ENCODE measurements around the gene USP22. TPM values are rescaled to one million over a fixed set of nuclear protein-coding genes. Genes with fewer than 3 reads are reported as not detected.
A peak's percentile ranks its signal among the peaks of the same experiment; 100 is the strongest.

The USP22 gene
- total and polyA plus RNA-seq, 2 donors (not counting 1 experiment from before 2014, with no cell fraction given), result 235 TPM

DNA sequence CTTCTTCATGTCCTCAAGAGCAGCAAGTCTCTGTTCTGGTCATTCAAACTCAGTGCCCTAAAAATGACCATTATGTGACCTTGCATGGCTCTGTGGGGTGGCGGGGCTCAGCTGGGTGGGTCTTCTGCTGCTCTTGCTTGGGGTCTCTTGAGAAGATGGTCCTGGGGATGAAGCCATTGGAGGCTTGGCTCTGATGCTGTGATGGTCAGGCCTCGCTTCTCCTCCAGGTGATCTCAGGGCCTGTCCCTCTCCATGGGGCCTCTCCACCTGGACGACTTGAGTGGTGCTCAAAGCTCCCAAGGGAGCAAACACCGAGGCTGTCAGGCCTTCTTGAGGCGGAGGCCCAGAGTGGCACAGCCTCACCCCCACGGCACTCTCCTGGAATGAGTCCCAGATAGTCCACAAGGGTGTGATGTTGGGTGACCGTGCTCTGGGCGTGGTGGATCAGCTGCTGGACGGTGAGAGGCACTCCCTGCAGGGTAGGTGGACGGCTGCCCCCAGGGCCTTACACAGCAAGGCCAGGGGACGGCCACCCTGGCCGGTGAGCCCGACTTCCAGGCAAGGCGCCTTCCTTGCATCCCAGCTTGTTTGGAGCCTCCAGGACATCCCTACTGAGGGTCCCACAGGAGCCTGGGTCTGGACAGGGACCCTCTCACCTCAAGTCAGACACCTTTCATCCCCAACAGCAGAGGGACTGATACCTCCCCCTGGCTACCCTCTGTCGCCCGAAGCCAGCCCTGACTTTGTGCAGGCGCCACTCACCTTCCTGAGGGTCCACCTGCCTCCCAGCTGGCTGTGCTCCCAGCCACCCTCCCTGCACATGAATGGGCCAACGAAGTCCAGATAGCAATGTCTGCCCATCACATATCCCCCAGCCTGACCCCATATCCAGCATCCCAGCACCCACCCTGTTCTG, 48.7 kb downstream of the USP22 start:
- Histone ChIP-seq H3K27me3 (ENCODE audit: control insufficient read depth, insufficient read depth, low read length) (no peaks in the 10 kb centered on the region), H3K4me1 (ENCODE audit: control insufficient read depth, extremely low read depth, insufficient read depth, low read length) (peaks cover 4% of the 10 kb centered on the region), H4K20me1 (ENCODE audit: control insufficient read depth, extremely low read depth, insufficient read depth, low read length) (no peaks in the 10 kb centered on the region), H3K36me3 (ENCODE audit: control insufficient read depth, insufficient read depth, low read length) (peaks cover 2% of the 10 kb centered on the region), H3K4me2 (ENCODE audit: extremely low read depth, insufficient read depth, low read length) (no peak overlapping the region), H3K9ac (ENCODE audit: insufficient read depth, low read length) (no peak overlapping the region), H3K4me3 (replicated peaks in 1 of 4; ENCODE audit: control extremely low read depth in 1 of 4, insufficient read depth in 1 of 4, low read depth in 3 of 4, low read length in 4 of 4) (no peak overlapping the region), H2AFZ (ENCODE audit: low read length) (no peak overlapping the region), H3K79me2 (ENCODE audit: control insufficient read depth, insufficient read depth, low read length) (no peaks in the 10 kb centered on the region), H3K27ac (ENCODE audit: insufficient read depth, low read length) (no peak overlapping the region), H3K9me3 (ENCODE audit: control insufficient read depth, insufficient read depth, low read depth, low read length) (no peaks in the 10 kb centered on the region)
- no peak for DNase-seq (ENCODE audit: low read depth in 2 of 2)
- TF ChIP-seq, protein P1, sequence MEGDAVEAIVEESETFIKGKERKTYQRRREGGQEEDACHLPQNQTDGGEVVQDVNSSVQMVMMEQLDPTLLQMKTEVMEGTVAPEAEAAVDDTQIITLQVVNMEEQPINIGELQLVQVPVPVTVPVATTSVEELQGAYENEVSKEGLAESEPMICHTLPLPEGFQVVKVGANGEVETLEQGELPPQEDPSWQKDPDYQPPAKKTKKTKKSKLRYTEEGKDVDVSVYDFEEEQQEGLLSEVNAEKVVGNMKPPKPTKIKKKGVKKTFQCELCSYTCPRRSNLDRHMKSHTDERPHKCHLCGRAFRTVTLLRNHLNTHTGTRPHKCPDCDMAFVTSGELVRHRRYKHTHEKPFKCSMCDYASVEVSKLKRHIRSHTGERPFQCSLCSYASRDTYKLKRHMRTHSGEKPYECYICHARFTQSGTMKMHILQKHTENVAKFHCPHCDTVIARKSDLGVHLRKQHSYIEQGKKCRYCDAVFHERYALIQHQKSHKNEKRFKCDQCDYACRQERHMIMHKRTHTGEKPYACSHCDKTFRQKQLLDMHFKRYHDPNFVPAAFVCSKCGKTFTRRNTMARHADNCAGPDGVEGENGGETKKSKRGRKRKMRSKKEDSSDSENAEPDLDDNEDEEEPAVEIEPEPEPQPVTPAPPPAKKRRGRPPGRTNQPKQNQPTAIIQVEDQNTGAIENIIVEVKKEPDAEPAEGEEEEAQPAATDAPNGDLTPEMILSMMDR (conservative IDR thresholded peaks at IDR 0.05 in 1 of 2, IDR thresholded peaks at IDR 0.05 in 1 of 2; ENCODE audit: low read depth in 1 of 2, low read length in 2 of 2), result no peak
- no peak for TF ChIP-seq EZH2 (IDR thresholded peaks at IDR 0.05; ENCODE audit: low read length, missing control alignments)

DNA sequence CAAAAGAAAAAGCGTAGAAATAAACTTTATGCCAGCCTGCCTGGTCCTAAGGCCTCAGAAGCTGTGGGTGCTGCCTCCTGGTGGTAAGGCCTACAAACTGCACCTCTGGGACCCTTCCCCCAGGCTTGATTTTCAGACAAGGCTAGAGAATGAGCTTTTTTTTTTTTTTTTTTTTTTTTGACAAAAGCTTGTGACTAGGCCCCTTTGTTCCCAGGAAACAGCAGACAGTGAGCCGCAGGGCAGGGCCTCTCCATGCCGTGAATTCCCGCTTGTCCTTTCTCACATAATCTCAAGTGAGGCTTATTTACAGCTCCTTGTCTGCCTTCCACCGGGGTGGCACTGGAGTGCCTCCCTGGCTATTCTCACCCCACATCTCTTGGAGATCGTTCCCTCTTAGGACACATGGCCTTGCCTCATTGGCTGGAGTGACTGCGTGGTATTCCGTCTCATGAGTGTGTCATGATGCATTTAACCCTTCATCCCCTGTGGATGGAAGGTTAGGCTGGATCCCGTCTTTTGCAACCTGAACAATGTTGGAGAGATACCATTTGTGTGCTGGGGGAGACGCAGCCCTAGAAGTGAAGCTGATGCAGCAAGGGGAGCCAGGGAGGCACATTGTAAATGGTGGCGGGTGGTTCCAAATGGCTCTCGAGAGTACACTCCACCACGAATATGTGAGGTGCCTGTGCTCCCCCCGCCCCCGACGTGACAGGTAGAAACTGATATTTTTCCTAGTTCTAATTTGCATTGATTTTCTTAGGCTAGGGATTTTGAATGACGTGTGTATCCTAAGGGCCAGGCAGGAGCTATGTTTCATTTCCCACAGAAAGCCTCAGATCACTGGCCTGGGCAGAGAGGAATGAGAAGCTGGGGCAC, 49.6 kb downstream of the USP22 start:
- Histone ChIP-seq H3K9me3 (ENCODE audit: control insufficient read depth, insufficient read depth, low read depth, low read length) (no peaks in the 10 kb centered on the region), H3K9ac (ENCODE audit: insufficient read depth, low read length) (no peak overlapping the region), H3K79me2 (ENCODE audit: control insufficient read depth, insufficient read depth, low read length) (no peaks in the 10 kb centered on the region), H3K27me3 (ENCODE audit: control insufficient read depth, insufficient read depth, low read length) (no peaks in the 10 kb centered on the region), H3K36me3 (ENCODE audit: control insufficient read depth, insufficient read depth, low read length) (no peaks in the 10 kb centered on the region), H4K20me1 (ENCODE audit: control insufficient read depth, extremely low read depth, insufficient read depth, low read length) (no peaks in the 10 kb centered on the region), H3K4me1 (ENCODE audit: control insufficient read depth, extremely low read depth, insufficient read depth, low read length) (no peaks in the 10 kb centered on the region), H2AFZ (ENCODE audit: low read length) (peak overlapping the region; percentile 31), H3K4me3 (replicated peaks in 1 of 4; ENCODE audit: control extremely low read depth in 1 of 4, insufficient read depth in 1 of 4, low read depth in 3 of 4, low read length in 4 of 4) (peak overlapping the region in 1 of 4 experiments; percentile 17), H3K4me2 (ENCODE audit: extremely low read depth, insufficient read depth, low read length) (no peak overlapping the region), H3K27ac (ENCODE audit: insufficient read depth, low read length) (no peak overlapping the region)
- peak; percentile 60 to 86 for DNase-seq (ENCODE audit: low read depth in 2 of 2)
- TF ChIP-seq EZH2 (IDR thresholded peaks at IDR 0.05; ENCODE audit: low read length, missing control alignments), result no peak
- TF ChIP-seq, protein P1 (conservative IDR thresholded peaks at IDR 0.05 in 1 of 2, IDR thresholded peaks at IDR 0.05 in 1 of 2; ENCODE audit: low read depth in 1 of 2, low read length in 2 of 2), result peak; percentile 98

DNA sequence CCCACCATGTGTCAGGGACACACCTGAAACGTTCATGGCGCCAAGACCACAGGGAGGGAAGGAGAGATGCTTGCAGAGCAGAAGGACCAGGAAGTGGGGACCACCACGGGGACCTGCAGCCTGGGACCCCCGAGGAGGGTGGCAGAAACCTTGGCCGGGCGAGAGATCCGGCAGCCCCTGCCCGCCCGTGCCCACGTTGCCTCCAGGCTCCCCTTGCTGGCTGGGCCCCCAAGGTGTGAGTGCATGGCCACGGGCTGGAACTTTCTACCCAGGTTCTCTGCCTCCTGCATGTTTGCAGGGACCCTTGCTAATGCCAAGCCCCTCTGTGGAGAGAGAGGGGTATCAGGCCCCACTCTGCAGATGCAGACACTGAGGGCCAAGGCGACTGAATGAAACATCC, 50.4 kb downstream of the USP22 start:
- no peak for TF ChIP-seq EZH2 (IDR thresholded peaks at IDR 0.05; ENCODE audit: low read length, missing control alignments)
- TF ChIP-seq, protein P1 (conservative IDR thresholded peaks at IDR 0.05 in 1 of 2, IDR thresholded peaks at IDR 0.05 in 1 of 2; ENCODE audit: low read depth in 1 of 2, low read length in 2 of 2), result no peak
- DNase-seq (ENCODE audit: low read depth in 2 of 2), result no peak
- H3K27me3 ChIP-seq (ENCODE audit: control insufficient read depth, insufficient read depth, low read length), result no peaks in the 10 kb centered on the region
- no peaks in the 10 kb centered on the region for H3K9me3 ChIP-seq (ENCODE audit: control insufficient read depth, insufficient read depth, low read depth, low read length)
- H3K4me2 ChIP-seq (ENCODE audit: extremely low read depth, insufficient read depth, low read length), result no peak overlapping the region
- no peaks in the 10 kb centered on the region for H3K36me3 ChIP-seq (ENCODE audit: control insufficient read depth, insufficient read depth, low read length)
- no peak overlapping the region for H3K9ac ChIP-seq (ENCODE audit: insufficient read depth, low read length)
- no peak overlapping the region for H2AFZ ChIP-seq (ENCODE audit: low read length)
- peak overlapping the region in 1 of 4 experiments; percentile 17 for H3K4me3 ChIP-seq (replicated peaks in 1 of 4; ENCODE audit: control extremely low read depth in 1 of 4, insufficient read depth in 1 of 4, low read depth in 3 of 4, low read length in 4 of 4)
- no peaks in the 10 kb centered on the region for H3K4me1 ChIP-seq (ENCODE audit: control insufficient read depth, extremely low read depth, insufficient read depth, low read length)
- no peaks in the 10 kb centered on the region for H3K79me2 ChIP-seq (ENCODE audit: control insufficient read depth, insufficient read depth, low read length)
- H4K20me1 ChIP-seq (ENCODE audit: control insufficient read depth, extremely low read depth, insufficient read depth, low read length), result no peaks in the 10 kb centered on the region
- no peak overlapping the region for H3K27ac ChIP-seq (ENCODE audit: insufficient read depth, low read length)
